Neural cell (in vitro differentiated cells): ENCODE measurements around the gene LRRC14B.

Experiments
- EP300 ChIP-seq: fragments of 450-650 bp; conservative IDR thresholded peaks from 2 replicates; pipeline ENCODE4 v1.6.1; 2014; ENCODE audit warnings: antibody characterized with exemption, mild to moderate bottlenecking, moderate library complexity; ENCODE audit not compliant: poor library complexity, severe bottlenecking
- EZH2 ChIP-seq: fragments of 200-600, 300-800 bp; shearing (Covaris generic), sonication (generic); IDR thresholded peaks from 2 replicates; pipeline ENCODE4 v1.6.1; 2014; ENCODE audit warnings: antibody characterized with exemption, low read length, borderline replicate concordance, mild to moderate bottlenecking; ENCODE audit not compliant: insufficient read depth, poor library complexity, severe bottlenecking
- POLR2AphosphoS5 ChIP-seq: IDR thresholded peaks from 2 replicates; pipeline ENCODE4 v1.6.1; 2012
- RAD21 ChIP-seq: fragments of 450-650 bp; conservative IDR thresholded peaks from 2 replicates; pipeline ENCODE4 v1.6.1; 2014; ENCODE audit warnings: antibody characterized with exemption, mild to moderate bottlenecking, moderate library complexity
- SMC3 ChIP-seq: fragments of 450-650 bp; conservative IDR thresholded peaks from 2 replicates; pipeline ENCODE4 v1.6.1; 2014; ENCODE audit warnings: antibody characterized with exemption, mild to moderate bottlenecking, moderate library complexity; ENCODE audit not compliant: poor library complexity
- TAF1 ChIP-seq: IDR thresholded peaks from 2 replicates; pipeline ENCODE4 v1.6.1; 2012; ENCODE audit warnings: low read depth
- TF ChIP-seq, protein P1 (sequence below): fragments of 450-650 bp; IDR thresholded peaks from 2 replicates; pipeline ENCODE4 v1.5.1; 2014; ENCODE audit warnings: antibody characterized with exemption, mild to moderate bottlenecking, moderate library complexity; ENCODE audit not compliant: poor library complexity, severe bottlenecking
- TF ChIP-seq, protein P2 (sequence below): IDR thresholded peaks from 2 replicates; pipeline ENCODE4 v1.6.1; 2012; ENCODE audit warnings: borderline replicate concordance

DNA sequence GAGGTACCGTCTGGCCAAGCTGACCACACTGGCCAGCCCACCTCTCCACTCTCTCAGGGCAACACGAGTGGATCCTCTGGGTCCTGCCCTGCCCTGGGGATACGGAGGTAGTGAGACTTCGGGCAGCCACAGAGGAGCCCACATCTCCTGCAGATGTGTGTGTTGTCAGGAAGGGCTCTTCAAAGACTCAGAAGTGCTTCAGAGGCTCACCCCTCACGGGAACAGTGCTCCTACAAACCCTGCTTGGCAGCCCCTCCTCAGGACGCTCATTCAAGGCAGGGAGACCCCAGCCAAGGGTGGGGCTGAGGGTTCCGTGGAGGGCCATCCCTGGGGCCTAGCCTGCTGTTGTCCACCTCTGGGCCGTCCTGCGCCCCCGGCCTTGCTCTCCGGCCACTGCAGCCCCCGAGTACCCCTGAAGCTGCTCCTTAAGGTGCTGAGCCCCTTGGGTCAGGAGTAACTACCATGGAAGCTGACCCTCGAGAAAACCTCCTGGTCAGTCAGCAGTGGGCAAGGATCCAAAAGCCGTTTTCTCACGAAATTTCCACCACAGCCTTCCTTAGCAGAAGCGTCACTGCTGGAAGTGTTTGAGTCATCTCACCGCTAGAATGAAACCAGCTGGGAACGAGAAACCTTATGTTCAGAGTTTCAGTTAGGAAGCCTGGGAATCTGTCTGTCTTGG is 23.2 kb upstream of the LRRC14B start:
- TF ChIP-seq POLR2AphosphoS5 (no peak), TAF1 (no peak), RAD21 (no peak), EP300 (no peak), SMC3 (no peak), EZH2 (no peak)
- TF ChIP-seq, protein P1, sequence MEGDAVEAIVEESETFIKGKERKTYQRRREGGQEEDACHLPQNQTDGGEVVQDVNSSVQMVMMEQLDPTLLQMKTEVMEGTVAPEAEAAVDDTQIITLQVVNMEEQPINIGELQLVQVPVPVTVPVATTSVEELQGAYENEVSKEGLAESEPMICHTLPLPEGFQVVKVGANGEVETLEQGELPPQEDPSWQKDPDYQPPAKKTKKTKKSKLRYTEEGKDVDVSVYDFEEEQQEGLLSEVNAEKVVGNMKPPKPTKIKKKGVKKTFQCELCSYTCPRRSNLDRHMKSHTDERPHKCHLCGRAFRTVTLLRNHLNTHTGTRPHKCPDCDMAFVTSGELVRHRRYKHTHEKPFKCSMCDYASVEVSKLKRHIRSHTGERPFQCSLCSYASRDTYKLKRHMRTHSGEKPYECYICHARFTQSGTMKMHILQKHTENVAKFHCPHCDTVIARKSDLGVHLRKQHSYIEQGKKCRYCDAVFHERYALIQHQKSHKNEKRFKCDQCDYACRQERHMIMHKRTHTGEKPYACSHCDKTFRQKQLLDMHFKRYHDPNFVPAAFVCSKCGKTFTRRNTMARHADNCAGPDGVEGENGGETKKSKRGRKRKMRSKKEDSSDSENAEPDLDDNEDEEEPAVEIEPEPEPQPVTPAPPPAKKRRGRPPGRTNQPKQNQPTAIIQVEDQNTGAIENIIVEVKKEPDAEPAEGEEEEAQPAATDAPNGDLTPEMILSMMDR: no peak
- TF ChIP-seq, protein P2, sequence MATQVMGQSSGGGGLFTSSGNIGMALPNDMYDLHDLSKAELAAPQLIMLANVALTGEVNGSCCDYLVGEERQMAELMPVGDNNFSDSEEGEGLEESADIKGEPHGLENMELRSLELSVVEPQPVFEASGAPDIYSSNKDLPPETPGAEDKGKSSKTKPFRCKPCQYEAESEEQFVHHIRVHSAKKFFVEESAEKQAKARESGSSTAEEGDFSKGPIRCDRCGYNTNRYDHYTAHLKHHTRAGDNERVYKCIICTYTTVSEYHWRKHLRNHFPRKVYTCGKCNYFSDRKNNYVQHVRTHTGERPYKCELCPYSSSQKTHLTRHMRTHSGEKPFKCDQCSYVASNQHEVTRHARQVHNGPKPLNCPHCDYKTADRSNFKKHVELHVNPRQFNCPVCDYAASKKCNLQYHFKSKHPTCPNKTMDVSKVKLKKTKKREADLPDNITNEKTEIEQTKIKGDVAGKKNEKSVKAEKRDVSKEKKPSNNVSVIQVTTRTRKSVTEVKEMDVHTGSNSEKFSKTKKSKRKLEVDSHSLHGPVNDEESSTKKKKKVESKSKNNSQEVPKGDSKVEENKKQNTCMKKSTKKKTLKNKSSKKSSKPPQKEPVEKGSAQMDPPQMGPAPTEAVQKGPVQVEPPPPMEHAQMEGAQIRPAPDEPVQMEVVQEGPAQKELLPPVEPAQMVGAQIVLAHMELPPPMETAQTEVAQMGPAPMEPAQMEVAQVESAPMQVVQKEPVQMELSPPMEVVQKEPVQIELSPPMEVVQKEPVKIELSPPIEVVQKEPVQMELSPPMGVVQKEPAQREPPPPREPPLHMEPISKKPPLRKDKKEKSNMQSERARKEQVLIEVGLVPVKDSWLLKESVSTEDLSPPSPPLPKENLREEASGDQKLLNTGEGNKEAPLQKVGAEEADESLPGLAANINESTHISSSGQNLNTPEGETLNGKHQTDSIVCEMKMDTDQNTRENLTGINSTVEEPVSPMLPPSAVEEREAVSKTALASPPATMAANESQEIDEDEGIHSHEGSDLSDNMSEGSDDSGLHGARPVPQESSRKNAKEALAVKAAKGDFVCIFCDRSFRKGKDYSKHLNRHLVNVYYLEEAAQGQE: no peak
